ENCODE results near the gene GPRC5A. TPM values are rescaled to one million over a fixed set of nuclear protein-coding genes. Genes with fewer than 3 reads are reported as not detected.

The GPRC5A gene
- total and polyA plus RNA-seq, 10 donors, result 0.09 to 3.0 (median 0.34) TPM

DNA sequence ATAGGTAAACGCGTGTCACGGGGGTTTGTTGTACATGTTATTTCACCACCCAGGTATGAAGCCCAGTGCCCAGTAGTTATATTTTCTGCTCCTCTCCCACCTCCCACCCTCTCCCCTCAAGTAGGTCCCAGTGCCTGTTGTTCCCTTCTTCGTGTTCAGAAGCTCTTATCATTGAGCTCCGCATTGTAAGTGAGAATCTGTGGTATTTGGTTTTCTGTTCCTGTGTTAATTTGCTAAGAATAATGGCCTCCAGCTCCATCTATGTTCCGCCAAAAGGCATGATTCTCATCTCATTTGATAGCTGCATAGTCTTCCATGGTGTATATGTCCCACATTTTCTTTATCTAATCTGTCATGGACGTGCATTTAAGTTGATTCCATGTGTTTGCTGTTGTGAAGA, 67.5 kb downstream of the GPRC5A start:
- TF ChIP-seq POLR2AphosphoS5 (IDR thresholded peaks at IDR 0.05), result no peak
- TF ChIP-seq, protein P1, sequence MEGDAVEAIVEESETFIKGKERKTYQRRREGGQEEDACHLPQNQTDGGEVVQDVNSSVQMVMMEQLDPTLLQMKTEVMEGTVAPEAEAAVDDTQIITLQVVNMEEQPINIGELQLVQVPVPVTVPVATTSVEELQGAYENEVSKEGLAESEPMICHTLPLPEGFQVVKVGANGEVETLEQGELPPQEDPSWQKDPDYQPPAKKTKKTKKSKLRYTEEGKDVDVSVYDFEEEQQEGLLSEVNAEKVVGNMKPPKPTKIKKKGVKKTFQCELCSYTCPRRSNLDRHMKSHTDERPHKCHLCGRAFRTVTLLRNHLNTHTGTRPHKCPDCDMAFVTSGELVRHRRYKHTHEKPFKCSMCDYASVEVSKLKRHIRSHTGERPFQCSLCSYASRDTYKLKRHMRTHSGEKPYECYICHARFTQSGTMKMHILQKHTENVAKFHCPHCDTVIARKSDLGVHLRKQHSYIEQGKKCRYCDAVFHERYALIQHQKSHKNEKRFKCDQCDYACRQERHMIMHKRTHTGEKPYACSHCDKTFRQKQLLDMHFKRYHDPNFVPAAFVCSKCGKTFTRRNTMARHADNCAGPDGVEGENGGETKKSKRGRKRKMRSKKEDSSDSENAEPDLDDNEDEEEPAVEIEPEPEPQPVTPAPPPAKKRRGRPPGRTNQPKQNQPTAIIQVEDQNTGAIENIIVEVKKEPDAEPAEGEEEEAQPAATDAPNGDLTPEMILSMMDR (IDR thresholded peaks at IDR 0.05 in 8 of 11, conservative IDR thresholded peaks at IDR 0.05 in 3 of 11), result no peak
- DNase-seq, result no peak
- intact Hi-C loops (cut with DNase I; ENCODE audit: low total_unique reads), result no loop called here
- Histone ChIP-seq H3K27ac (no peak overlapping the region), H3K36me3 (peaks cover 0 to 4% (median 0%) of the 10 kb centered on the region in 6 donors), H3K4me3 (no peak overlapping the region), H3K9me3 (no peaks in the 10 kb centered on the region), H3K4me1 (no peaks in the 10 kb centered on the region), H3K27me3 (replicated peaks in 1 of 7) (no peaks in the 10 kb centered on the region)
- WGBS, 5 donors, result 69 to 84% (median 70%) methylated on average over 7 of the region's 7 CpGs

DNA sequence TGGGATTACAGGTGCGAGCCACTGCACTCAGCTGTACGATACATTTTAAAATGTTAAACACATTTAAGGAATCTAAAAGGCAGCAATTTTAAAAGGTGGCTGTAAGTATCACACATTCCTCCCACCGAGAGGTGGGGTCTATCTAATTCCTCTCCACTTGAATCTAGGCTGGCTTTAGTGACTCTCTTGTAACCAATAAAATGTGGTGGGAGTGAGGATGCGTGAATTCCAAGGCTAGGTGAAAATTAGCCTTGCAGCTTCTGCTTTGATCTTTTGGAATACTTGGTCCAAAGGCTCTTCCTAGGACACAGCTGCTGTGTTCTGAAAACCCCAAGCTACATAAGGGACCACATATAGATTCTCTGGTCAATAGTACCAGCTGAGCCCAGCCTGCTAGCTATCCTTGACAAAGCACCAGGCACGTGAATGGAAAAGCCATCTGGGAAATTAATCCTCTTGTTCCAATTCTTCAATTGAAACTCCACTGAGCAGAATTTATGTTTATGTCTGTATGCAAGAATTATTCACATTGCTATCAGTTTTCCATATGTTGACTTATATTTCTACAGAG, 69.4 kb downstream of the GPRC5A start:
- intact Hi-C loops (cut with DNase I; ENCODE audit: low total_unique reads), result no loop called here
- Histone ChIP-seq H3K27me3 (replicated peaks in 1 of 7) (no peaks in the 10 kb centered on the region), H3K9me3 (no peaks in the 10 kb centered on the region), H3K4me1 (peaks cover 0 to 6% (median 0%) of the 10 kb centered on the region in 6 donors), H3K27ac (no peak overlapping the region), H3K4me3 (no peak overlapping the region), H3K36me3 (peaks cover 0 to 6% (median 0%) of the 10 kb centered on the region in 6 donors)
- TF ChIP-seq POLR2AphosphoS5 (IDR thresholded peaks at IDR 0.05) (no peak), POLR2A (IDR thresholded peaks at IDR 0.05) (no peak)
- TF ChIP-seq, protein P1 (IDR thresholded peaks at IDR 0.05 in 8 of 11, conservative IDR thresholded peaks at IDR 0.05 in 3 of 11), result no peak
- no peak for DNase-seq
- WGBS, 5 donors, result 81 to 93% (median 84%) methylated on average over 5 of the region's 5 CpGs

DNA sequence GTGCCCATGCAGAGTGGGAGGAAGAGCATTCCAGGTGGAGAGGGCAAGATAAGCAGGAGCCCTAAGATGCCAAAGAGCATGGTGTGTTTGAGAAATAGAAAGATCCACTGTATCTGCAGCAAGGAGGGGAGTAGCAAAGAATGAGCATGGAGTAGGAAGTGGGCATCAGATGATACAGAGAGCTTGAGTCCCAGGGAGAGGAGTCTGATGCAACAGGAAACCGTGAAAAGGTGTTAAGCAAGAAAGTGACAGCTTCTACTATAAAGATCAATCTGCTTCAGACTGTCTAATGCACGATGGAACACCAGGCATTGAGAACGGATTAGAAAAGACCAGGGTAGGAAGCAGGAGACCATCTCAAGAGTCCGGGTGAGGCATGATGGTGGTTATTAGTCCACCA, 72.9 kb downstream of the GPRC5A start:
- DNase-seq, result no peak
- WGBS, 5 donors, result 53 to 87% (median 64%) methylated on average over 4 of the region's 4 CpGs
- no peak overlapping the region for H3K27ac ChIP-seq
- H3K4me1 ChIP-seq, result peaks cover 0 to 6% (median 0%) of the 10 kb centered on the region in 6 donors
- no peaks in the 10 kb centered on the region for H3K9me3 ChIP-seq
- intact Hi-C loops (cut with DNase I; ENCODE audit: low total_unique reads), result no loop called here
- TF ChIP-seq, protein P1 (IDR thresholded peaks at IDR 0.05 in 8 of 11, conservative IDR thresholded peaks at IDR 0.05 in 3 of 11), result no peak
- TF ChIP-seq POLR2A (IDR thresholded peaks at IDR 0.05) (no peak), POLR2AphosphoS5 (IDR thresholded peaks at IDR 0.05) (no peak)
- peaks cover 0 to 41% (median 11%) of the 10 kb centered on the region in 6 donors for H3K36me3 ChIP-seq
- no peaks in the 10 kb centered on the region for H3K27me3 ChIP-seq (replicated peaks in 1 of 7)
- no peak overlapping the region for H3K4me3 ChIP-seq

DNA sequence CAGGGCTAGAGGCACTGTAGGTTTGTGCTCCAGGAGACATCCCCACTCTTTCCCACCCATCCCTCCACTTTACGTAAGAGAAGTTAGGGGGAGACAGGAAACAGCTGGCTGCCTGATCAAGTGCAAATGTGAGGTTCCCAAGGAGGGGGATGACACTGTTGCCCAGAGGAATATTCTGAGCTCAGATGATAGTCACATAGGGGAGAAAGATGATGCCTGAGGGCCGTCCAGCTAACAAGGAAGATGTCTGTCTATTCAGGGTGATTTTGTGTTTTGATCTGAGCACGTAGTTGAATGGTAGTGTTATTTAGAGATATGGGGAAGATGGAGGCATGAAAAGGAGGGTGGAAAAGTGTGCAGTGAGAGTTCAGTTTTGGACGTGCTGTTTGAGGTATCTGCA, 74.5 kb downstream of the GPRC5A start:
- H3K9me3 ChIP-seq, result no peaks in the 10 kb centered on the region
- intact Hi-C loops (cut with DNase I; ENCODE audit: low total_unique reads), result no loop called here
- WGBS, 5 donors, result 64 to 83% (median 73%) methylated on average over 4 of the region's 4 CpGs

More for the DNA sequence above, 74.5 kb downstream of the GPRC5A start:
- TF ChIP-seq POLR2AphosphoS5 (IDR thresholded peaks at IDR 0.05), result no peak
- TF ChIP-seq POLR2A (IDR thresholded peaks at IDR 0.05), result no peak
- TF ChIP-seq, protein P1 (IDR thresholded peaks at IDR 0.05 in 8 of 11, conservative IDR thresholded peaks at IDR 0.05 in 3 of 11), result no peak
- H3K4me1 ChIP-seq, result peaks cover 0 to 6% (median 0%) of the 10 kb centered on the region in 6 donors
- H3K27me3 ChIP-seq (replicated peaks in 1 of 7), result no peaks in the 10 kb centered on the region
- peaks cover 0 to 52% (median 12%) of the 10 kb centered on the region in 6 donors for H3K36me3 ChIP-seq
- H3K27ac ChIP-seq, result no peak overlapping the region
- DNase-seq, result no peak
- H3K4me3 ChIP-seq, result no peak overlapping the region

Other genes with a start within 250 kb of the GPRC5A start
- 1 to 10 TPM in 5 of 7 donors, under 1 TPM in 1, not detected in 1; 0.80 to 5.5 (median 1.9) TPM for gene GPR19, start 195.4 kb upstream of the GPRC5A start, total RNA-seq
- gene GPR19, start 195.4 kb upstream of the GPRC5A start, polyA plus RNA-seq, result under 1 TPM; 0.35 to 0.74 (median 0.61) TPM
- gene CDKN1B, start 174.2 kb upstream of the GPRC5A start, total RNA-seq, result 10 to 100 TPM; 72.3 to 95.2 (median 79.3) TPM
- gene CDKN1B, start 174.2 kb upstream of the GPRC5A start, polyA plus RNA-seq, result 10 to 100 TPM; 34.9 to 49.3 (median 46.4) TPM
- gene APOLD1, start 105.9 kb upstream of the GPRC5A start, total RNA-seq, result 10 to 100 TPM in 6 of 7 donors, 1 to 10 TPM in 1; 6.1 to 79.5 (median 16.0) TPM
- gene APOLD1, start 105.9 kb upstream of the GPRC5A start, polyA plus RNA-seq, result 1 to 10 TPM; 1.3 to 4.5 (median 2.5) TPM
- gene DDX47, start 78.2 kb upstream of the GPRC5A start, total RNA-seq, result 10 to 100 TPM; 37.2 to 58.1 (median 45.2) TPM
- 10 to 100 TPM; 34.0 to 39.3 (median 35.3) TPM for gene DDX47, start 78.2 kb upstream of the GPRC5A start, polyA plus RNA-seq
- gene GPRC5D, start 60.6 kb downstream of the GPRC5A start, total RNA-seq, result 1 to 10 TPM in 1 of 7 donors, under 1 TPM in 3, not detected in 3; 0.40 to 1.4 (median 0.48) TPM
- gene GPRC5D, start 60.6 kb downstream of the GPRC5A start, polyA plus RNA-seq, result under 1 TPM in 1 of 3 donors, not detected in 2; 0.23 TPM
- 10 to 100 TPM; 44.4 to 77.2 (median 60.7) TPM for gene HEBP1, start 108.7 kb downstream of the GPRC5A start, total RNA-seq
- 10 to 100 TPM; 25.1 to 79.4 (median 54.6) TPM for gene HEBP1, start 108.7 kb downstream of the GPRC5A start, polyA plus RNA-seq
- gene FAM234B, start 152.8 kb downstream of the GPRC5A start, total RNA-seq, result 1 to 10 TPM; 4.2 to 8.2 (median 7.3) TPM
- gene FAM234B, start 152.8 kb downstream of the GPRC5A start, polyA plus RNA-seq, result 1 to 10 TPM in 2 of 3 donors, under 1 TPM in 1; 0.59 to 1.2 (median 1.0) TPM
- gene GSG1, start 212.1 kb downstream of the GPRC5A start, total RNA-seq, result not detected
- gene GSG1, start 212.1 kb downstream of the GPRC5A start, polyA plus RNA-seq, result not detected

All from spleen (tissue), 11 donors.